Activated CD4-positive, alpha-beta T cell treated with anti-CD3 and anti-CD28 coated beads for 4 hours (primary cell): ENCODE measurements around the gene COX19.
"Not testable (repeated sequence)": the region's sequence is repeated elsewhere in the genome, so short reads cannot be mapped to it uniquely, and the experiment has no call there.

ENCODE experiments used
- DNase-seq, 2 donors: peaks; one replicate each; pipeline ENCODE4 v3.0.0-alpha.2; 2020

The COX19 gene

GRCh38 chr7:976901-977325 is 1.6 kb upstream of the COX19 start:
- DNase-seq = no peak

DNA sequence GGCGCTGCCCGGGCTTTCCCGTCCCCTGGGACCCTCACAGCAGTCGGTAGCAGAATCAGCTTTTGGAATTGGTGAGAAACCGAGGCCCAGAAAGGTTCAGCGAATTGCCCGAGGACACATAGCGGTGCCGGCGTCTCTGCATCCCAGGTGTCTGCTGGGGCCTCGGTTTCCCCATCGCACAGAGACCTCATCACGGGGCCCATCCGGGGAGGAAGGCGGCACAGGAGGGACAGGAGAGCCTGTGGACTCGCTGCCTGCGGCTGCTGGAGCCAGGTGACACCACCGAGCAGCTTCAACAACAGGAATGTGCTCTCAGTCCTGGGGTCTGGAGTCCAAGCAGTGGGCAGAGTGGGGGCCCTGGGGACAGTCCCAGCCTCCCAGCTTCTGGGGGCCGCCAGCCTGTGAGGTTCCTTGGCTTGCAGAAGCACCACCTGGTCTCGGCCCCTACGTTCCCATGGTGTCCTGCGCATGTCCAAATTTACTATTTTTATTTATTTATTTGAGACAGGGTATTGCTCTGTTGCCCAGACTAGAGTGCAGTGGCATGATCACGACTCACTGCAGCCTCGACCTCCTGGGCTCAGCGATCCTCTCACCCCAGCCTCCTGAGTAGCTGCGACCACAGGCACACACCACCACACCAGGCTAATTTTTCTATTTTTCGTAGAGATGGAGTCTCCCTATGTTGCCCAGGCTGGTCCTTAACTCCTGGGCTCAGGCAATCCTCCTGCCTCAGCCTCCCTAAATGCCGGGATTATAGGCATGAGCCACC is 539 bp upstream of the COX19 start:
- no peak for DNase-seq

GRCh38 chr7:974172-974571 is 1.2 kb downstream of the COX19 start:
- no peak for DNase-seq

DNA sequence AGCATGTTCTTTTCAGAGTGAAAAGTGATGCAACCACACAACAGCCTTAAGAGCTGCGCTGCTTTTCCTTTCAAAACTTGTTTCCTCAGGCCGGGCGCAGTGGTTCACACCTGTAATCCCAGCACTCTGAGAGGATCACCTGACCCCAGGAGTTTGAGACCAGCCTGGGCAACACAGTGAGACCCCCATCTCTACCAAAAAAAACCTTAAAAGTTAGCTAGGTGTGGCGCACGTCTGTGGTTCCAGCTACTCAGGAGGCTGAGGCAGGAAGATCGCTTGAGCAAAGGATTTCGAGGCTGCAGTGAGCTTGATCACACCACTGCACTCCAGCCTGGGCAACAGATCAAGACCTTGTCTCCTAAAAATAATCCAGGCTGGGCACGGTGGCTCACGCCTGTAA is 2.0 kb downstream of the COX19 start:
- no peak for DNase-seq

GRCh38 chr7:972676-973309 is 2.6 kb downstream of the COX19 start:
- DNase-seq = no peak

DNA sequence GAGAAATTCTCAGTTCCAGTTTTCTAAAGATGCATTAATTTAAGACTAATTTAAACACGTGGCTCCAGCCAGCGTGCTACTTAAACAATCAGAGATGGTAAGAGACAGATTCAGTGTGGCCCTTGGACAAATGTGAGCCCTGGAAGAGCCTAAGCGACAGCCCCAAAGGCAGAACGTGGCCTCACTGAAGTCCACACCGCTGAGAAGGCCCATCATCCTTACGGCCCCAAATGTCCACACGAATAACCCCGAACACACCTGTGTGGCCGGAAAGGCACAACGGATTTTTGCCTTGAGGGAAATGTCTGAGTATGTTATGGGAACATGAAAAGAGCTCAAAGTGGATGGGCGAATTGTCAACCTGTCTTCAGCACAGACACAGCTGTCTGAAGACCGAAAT is 3.2 kb downstream of the COX19 start:
- no peak for DNase-seq

DNA sequence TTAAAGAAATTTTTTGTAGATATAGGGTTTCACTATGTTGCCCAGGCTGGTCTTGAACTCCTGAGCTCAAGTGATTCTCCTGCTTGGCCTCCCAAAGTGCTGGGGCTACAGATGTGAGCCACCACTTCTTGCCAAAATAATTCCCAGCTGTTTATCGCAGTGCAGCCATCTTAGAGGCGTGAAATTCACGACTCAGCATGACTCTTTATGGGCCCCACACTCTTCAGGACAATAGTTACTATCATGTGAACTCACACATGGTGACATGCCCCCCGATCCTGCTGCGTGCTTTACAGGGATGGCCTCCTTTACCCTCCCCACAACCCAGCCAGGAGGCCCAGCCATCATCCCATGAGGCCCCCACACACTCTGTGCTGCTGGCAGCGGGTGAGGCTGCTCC is 4.6 kb downstream of the COX19 start:
- DNase-seq = no peak

GRCh38 chr7:969403-969802 is 5.9 kb downstream of the COX19 start:
- no peak for DNase-seq

- DNase-seq = no peak
Observed at GRCh38 chr7:968205-969105, 6.9 kb downstream of the COX19 start.

DNA sequence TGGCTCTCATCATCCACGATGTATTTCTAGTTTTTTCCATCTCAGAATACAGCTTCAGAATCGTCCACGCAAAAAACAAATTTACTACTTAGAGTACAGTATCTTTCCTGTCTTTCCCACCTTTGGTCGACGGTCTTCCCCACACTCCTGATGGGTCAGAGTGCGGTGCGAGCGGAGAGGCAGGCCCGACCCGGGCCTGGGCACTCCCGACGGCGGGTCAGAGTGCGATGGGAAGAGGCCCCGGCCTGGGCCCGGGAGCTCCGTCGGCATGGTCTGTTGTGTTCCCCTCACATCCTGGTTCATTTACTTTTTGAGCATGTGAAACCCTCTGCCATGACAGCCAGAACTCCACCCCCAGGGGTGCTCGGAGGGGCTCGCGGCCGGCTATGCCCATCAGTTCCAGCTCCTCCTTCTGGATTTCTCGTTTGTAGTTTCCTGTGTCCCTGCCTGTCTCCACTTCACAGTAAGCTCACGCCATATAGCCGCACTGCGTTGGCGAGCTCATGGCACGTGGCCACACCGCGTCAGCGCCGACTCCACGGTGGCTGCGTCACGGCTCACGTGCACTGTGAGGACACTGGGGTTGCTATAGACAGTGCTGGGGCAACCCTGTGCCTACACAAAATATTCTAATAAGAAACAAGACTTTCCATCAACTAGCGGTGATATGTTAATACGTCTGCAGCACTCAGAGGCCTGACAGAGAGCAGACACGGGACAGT is 7.8 kb downstream of the COX19 start:
- DNase-seq = no peak

DNA sequence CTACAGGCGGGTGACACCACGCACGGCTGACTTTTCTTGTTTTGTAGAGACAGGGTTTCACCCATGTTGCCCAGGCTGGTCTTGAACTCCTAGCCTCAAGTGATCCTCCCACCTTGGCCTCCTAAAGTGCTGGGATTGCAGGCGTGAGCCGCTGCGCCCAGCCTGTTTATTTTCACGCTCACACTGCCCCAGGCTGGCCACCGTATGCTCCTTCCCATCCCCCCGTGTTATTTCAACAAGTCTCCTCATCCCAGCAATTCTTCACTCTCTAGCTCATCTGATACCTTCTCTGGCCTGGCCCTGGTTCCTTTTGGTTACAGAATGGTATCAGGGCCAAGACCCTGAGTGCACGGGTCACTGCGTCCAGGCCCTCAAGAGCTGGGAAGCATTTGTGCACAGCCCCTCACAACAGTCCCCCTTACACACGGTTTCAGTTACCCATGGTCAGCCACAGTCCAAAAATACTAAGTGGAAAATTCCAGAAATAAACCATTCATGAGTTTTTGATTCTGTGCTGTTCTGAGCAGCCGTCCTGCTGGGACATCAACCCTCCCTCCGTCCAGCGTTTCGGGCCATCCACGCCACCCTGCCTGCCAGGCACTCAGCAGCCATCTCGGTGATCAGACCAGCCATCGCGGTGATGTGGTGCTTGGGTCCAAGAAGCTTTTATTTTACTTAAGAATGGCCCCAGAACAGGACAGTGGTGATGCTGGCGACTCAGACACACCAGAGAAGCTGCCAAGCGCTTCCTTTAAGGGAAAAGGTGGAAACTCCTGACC is 8.9 kb downstream of the COX19 start:
- no peak for DNase-seq

- DNase-seq = no peak
Observed at GRCh38 chr7:964401-965231, 10.7 kb downstream of the COX19 start.

- DNase-seq = no peak
Observed at GRCh38 chr7:963236-964078, 11.9 kb downstream of the COX19 start.

DNA sequence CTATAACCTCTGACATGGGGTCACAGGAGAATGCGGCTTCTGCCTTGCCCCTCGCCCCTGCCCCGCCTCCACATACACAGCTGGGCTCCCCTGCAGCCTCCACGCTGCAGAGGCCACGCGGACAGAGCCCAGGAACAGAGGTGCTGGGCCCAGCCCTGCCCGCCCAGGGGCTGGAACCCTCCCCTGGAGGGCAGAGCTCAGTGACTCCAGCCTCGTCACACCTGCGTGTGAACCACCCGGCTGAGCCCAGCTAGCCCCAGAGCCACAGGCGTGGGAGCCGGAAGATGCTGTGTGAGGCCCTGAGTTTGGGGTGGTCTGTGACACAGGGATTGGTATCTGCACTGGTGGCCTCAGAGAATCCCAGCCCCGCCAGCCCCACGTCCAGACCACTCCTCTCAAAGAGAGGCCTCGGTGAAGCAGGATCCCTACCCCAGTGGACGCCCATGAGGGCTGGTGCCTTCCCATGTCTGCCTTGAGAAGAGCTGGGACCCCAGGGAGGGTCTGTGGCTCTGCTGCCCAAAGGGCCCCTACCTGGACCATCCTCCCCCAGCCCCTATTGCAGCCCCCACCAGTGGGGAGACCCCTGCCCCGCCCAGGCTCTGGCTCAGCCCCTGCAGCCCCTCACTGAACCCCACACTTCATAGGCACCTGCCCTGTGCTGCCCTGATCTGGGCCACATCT is 12.8 kb downstream of the COX19 start:
- no peak for DNase-seq

GRCh38 chr7:961546-962400 is 13.6 kb downstream of the COX19 start:
- DNase-seq = no peak

GRCh38 chr7:960972-961371 is 14.4 kb downstream of the COX19 start:
- DNase-seq = not testable (repeated sequence)

GRCh38 chr7:960269-960871 is 15.0 kb downstream of the COX19 start:
- no peak for DNase-seq

GRCh38 chr7:959740-960139 is 15.6 kb downstream of the COX19 start:
- not testable (repeated sequence) for DNase-seq
